Measurements from ENCODE around the gene LRRC32.

The LRRC32 gene

DNA sequence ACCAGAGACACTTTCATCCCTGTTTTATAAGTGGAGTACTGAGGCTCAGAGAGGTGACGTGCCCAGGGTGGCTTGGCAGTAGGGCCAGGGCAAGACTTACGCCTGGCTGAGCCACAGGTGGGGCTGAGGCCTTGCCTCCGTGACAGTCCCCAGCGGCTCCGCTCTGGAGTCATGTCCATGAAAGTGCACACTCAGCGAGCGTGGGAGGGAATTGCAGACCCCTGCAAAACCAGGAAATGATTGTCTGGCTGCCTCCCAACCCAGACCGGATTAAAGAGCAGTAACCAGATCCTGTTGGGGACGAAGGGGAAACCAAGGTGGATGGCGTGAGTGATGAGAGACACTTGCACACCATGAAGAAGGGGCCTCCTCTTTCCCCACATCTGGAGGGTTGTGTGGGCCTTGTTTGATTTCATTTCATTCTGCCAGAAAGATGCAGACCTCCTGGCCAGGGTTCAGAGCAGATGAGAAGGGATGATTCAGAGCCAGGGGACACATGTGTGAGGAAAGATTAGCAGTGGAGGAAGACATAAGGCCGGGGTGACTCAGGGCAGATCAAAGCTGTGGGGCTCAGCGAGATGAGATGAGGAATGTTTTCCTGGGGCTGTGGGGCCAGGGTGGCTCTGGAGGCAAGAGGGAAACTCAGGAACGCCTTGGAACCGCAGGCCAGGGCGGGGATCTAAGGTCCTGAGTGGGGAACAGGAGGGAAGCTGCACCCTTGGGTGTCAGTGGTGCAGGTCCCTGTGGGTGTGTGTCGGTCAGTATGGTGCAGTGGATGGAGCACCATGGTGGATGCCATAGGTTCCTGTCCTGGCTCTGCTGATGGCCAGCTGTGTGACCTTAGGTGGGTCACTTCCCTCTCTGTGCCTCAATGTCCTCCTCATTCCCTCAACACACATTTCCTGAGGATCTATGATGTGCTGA lies 29.9 kb upstream of the LRRC32 start:
- H3K4me3 ChIP-seq (ENCODE audit: low read depth, low read length), result no peak overlapping the region

GRCh38 chr11:76699451-76700091 lies 29.0 kb upstream of the LRRC32 start:
- H3K4me3 ChIP-seq (ENCODE audit: low read depth, low read length), result no peak overlapping the region

- no peak overlapping the region for H3K4me3 ChIP-seq (ENCODE audit: low read depth, low read length)
Measured at GRCh38 chr11:76698321-76699043, 27.9 kb upstream of the LRRC32 start.

DNA sequence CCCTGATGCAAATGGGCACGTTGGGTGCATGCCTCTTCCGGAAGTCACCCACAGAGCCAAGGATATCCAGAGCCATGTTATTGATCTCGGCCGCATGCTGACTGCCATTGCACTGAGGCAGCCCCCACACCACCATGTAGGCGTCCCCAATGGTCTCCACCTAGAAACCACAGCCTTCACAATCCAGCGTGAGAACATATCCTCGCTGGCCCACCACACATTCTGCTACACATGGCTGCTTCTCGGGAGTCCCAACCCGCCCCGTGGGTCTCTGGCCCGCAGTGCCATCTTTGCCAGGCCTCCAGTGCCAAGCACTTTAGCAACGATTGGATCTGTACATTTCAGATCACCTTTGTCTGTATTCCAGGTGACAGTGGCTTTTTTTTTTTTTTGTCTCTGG lies 26.2 kb upstream of the LRRC32 start:
- no peak overlapping the region for H3K4me3 ChIP-seq (ENCODE audit: low read depth, low read length)

GRCh38 chr11:76695771-76696170 lies 25.2 kb upstream of the LRRC32 start:
- no peak overlapping the region for H3K4me3 ChIP-seq (ENCODE audit: low read depth, low read length)

DNA sequence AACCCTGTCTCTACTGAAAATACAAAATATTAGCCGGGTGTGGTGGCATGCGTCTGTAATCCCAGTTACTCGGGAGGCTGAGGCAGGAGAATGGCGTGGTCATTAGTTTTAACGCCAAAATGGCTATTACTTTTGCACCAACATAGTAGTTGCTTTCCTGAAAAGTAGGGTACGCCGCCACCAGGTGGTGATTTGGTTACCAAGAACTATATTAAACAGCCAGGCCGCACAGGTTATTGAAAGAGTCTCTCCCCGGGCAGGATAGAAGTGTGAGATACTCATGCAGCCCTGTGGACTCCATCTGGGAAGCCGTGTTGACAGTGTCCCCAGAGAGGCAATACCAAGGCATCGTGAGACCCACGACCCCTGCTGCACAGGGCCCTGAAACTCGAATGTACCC lies 24.6 kb upstream of the LRRC32 start:
- H3K4me3 ChIP-seq (ENCODE audit: low read depth, low read length), result no peak overlapping the region

- no peak overlapping the region for H3K4me3 ChIP-seq (ENCODE audit: low read depth, low read length)
Measured at GRCh38 chr11:76694664-76695063, 24.1 kb upstream of the LRRC32 start.

- no peak overlapping the region for H3K4me3 ChIP-seq (ENCODE audit: low read depth, low read length)
Measured at GRCh38 chr11:76693806-76694205, 23.3 kb upstream of the LRRC32 start.

DNA sequence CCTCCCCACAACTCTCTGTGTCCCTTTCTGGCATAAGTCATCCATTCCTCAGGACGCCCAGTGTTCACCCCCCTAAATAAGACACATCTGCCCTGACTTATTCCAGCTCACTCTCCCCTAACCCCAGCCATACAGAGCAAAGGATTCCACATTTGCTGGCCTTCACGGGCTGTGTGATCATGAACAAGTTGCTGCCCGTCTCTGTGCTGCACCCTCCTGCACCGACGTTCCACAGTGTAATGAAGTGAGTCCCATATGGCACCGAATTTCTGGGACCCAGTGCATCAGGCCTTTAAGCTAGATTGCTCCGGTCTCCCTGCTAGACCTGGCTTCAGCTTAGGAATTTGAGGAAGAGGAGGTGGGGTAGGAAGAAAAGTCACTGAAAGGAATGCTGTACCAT lies 22.4 kb upstream of the LRRC32 start:
- H3K4me3 ChIP-seq (ENCODE audit: low read depth, low read length), result no peak overlapping the region

- no peak overlapping the region for H3K4me3 ChIP-seq (ENCODE audit: low read depth, low read length)
Measured at GRCh38 chr11:76691655-76692054, 21.1 kb upstream of the LRRC32 start.

- no peak overlapping the region for H3K4me3 ChIP-seq (ENCODE audit: low read depth, low read length)
Measured at GRCh38 chr11:76690736-76691135, 20.2 kb upstream of the LRRC32 start.

GRCh38 chr11:76689313-76690260 lies 19.0 kb upstream of the LRRC32 start:
- H3K4me3 ChIP-seq (ENCODE audit: low read depth, low read length), result no peak overlapping the region

- H3K4me3 ChIP-seq (ENCODE audit: low read depth, low read length), result no peak overlapping the region
Measured at GRCh38 chr11:76688146-76688545, 17.6 kb upstream of the LRRC32 start.

DNA sequence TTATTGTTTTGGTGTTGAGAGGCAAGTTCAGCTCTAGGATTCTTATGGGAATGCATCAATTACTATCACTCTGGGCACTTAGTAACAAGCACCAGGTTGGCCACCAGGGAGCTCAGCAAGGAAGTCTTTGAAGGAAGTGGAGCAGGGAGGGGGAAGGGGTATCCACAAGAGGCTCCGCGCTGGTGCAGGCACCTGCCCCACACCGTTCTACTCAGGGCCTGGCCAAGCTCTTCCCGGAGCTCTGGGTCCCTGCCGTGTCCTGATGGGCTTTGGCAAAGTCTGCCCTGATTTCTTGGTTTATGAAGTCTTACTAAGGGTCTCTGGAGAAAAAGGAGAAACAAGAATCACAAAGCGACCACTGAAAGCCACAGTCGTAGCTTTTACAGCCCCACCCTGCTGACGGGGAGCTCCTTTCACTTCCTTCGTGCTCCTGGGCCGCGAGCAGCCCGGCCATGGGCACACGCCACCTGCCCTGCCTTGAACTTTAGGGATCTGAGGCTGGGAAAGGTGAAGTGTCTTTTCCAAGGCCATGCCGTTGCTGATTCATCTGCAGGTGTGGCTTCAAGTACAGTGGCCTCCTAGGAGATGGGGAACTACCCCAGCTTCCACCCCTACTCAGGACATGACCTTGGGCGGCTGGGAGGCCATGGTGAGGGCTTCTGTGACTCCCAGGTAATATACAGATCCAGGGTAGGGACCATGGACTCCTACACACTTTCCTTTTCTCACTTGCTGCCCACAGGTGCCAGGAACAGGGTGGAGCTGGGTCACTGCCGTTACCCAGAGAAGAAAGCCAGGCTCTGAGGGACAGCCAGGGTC lies 15.9 kb upstream of the LRRC32 start:
- no peak overlapping the region for H3K4me3 ChIP-seq (ENCODE audit: low read depth, low read length)

DNA sequence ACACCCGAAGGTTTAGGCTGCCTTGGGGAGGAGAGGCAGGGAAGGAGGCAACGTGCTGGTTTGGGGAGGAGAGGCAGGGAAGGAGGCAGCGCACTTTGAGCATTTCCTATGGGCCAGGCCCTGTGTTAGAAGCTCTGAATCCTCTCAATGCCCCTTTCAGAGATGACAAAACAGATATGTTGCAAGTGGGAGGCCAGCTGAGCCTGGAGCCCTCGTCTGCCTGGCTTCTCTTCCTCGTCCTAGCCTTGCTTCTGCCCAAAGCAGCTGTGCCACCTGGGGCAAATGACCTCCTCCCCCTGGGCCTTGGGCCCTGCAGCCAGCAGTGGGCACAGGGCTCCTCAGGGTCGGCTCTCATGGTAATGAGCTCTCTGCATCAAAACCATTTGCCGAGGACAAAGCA lies 15.3 kb upstream of the LRRC32 start:
- no peak overlapping the region for H3K4me3 ChIP-seq (ENCODE audit: low read depth, low read length)

GRCh38 chr11:76685237-76685636 lies 14.7 kb upstream of the LRRC32 start:
- no peak overlapping the region for H3K4me3 ChIP-seq (ENCODE audit: low read depth, low read length)

DNA sequence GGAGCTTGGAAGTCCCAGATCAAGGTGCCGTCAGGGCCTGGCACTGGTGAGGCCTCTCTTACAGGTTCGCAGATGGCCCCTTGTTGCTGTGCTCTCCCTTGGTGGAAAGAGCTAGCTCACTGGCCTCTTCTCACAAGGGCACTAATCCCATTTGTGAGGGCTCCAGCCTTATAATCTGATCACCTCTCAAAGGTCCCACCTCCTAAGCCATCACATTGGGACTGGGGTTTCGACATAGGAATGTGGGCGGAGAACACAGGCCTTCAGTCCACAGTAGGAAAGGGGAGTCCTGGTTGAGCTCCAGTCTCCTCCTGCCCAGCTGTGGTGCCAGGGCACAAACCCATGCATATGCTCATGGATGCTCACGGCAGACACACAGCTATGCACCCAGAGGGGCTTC lies 14.0 kb upstream of the LRRC32 start:
- no peak overlapping the region for H3K4me3 ChIP-seq (ENCODE audit: low read depth, low read length)

DNA sequence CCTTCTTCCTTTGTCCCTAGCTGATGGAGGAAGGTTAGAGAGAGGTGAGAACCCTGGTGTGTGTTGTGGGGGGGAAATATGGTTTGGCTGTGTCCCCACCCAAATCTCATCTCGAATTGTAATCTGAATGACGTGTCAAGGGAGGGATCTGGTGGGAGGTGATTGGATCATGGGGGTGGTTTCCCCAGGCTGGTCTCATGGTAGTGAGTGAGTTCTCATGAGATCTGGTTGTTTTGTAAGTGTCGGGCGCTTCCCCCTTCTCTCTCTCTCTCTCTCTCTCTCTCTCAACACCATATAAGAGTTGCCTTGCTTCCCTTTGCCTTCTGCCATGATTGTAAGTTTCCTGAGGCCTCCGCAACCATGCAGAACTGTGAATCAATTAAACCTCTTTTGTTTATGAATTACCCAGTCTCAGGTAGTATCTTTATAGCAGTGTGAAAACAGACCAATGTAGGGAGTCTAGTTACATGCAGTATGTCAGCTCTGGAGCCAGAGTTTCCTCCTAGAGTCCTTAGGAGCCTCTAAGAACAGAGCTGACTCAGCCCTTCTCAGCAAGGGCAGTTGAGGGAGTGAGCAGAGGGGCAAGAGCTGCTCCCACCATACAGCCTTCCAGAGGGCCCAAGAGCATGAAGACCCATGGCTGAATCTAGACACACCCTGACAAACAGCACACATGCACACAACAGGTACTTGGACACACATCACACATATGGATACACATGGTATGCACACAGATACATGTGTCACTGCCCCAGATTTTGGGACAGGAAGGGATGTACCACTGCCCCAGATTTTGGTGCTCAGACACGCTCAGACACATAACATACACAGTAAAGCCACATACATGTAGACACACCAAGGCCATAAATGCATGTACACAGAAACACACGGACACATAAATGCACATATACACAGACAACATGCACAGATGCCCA lies 12.9 kb upstream of the LRRC32 start:
- H3K4me3 ChIP-seq (ENCODE audit: low read depth, low read length), result no peak overlapping the region

- H3K4me3 ChIP-seq (ENCODE audit: low read depth, low read length), result no peak overlapping the region
Measured at GRCh38 chr11:76682684-76683083, 12.1 kb upstream of the LRRC32 start.

All from iPS-11a (cell line).